Thoracic aorta (tissue), 2 donors: ENCODE data around the gene CAD. TPM values are rescaled to one million over a fixed set of nuclear protein-coding genes. Genes with fewer than 3 reads are reported as not detected.

ENCODE experiments used
- ATAC-seq: fragments of 150-250 bp; one replicate; pipeline ENCODE4 v1.8.0; 2017; ENCODE audit warnings: low read depth; ENCODE audit not compliant: insufficient number of reproducible peaks, low FRiP score
- DNase-seq: peaks from one replicate; pipeline ENCODE4 v3.0.0-alpha.2; 2020; ENCODE audit warnings: low spot score
- H3K27ac ChIP-seq, 2 donors: fragments of 200-600 bp; sonication (generic); 1 replicate in 1 of 2; 2 replicates in 1 of 2; pipeline ENCODE4 v1.5.1; 2016; ENCODE audit warnings: mild to moderate bottlenecking in 2 of 2, moderate library complexity in 2 of 2
- H3K27me3 ChIP-seq: fragments of 200-600 bp; sonication (generic); replicated peaks from 2 replicates; pipeline ENCODE4 v1.6.0; 2016; ENCODE audit warnings: mild to moderate bottlenecking; ENCODE audit not compliant: insufficient read depth
- H3K36me3 ChIP-seq: fragments of 200-600 bp; sonication (generic); one replicate; pipeline ENCODE4 v1.5.1; 2016
- H3K4me1 ChIP-seq, 2 donors: fragments of 200-600 bp; sonication (generic); 1 replicate in 1 of 2; 2 replicates in 1 of 2; pipeline versions ENCODE4 v1.5.1 to v1.6.0; 2016; ENCODE audit warnings: low read depth in 2 of 2, mild to moderate bottlenecking in 1 of 2; ENCODE audit not compliant: control insufficient read depth in 1 of 2
- H3K4me3 ChIP-seq: fragments of 200-600 bp; sonication (generic); 2 replicates; pipeline ENCODE4 v1.5.1; 2016; ENCODE audit warnings: mild to moderate bottlenecking
- H3K9me3 ChIP-seq: fragments of 200-600 bp; sonication (generic); 2 replicates; pipeline ENCODE4 v1.5.1; 2016
- CTCF ChIP-seq: fragments of 200-600 bp; sonication (generic); IDR thresholded peaks from one replicate; pipeline ENCODE4 v1.5.1; 2019; ENCODE audit warnings: antibody characterized with exemption
- total RNA-seq, 2 donors: library from RNA; depleted of rRNA; stranded (reverse); fragments of >200 nt; gene quantifications; one replicate each; pipeline versions ENCODE4 v1.1.0 to v1.2.3, GENCODE V29; 2016

Gene CAD
- total RNA-seq, 2 donors from 2014 or later, result 16.2 to 25.0 TPM

- peaks cover 0 to 3% of the 10 kb centered on the region in 2 donors for H3K4me1 ChIP-seq
- no peak overlapping the region for H3K4me3 ChIP-seq
- TF ChIP-seq CTCF, result no peak
- H3K36me3 ChIP-seq, result no peaks in the 10 kb centered on the region
- no peak overlapping the region for H3K27ac ChIP-seq
- H3K9me3 ChIP-seq, result no peaks in the 10 kb centered on the region
- ATAC-seq, result no peak
- DNase-seq, result no peak
- no peaks in the 10 kb centered on the region for H3K27me3 ChIP-seq
Measured at GRCh38 chr2:27284996-27285395, 67.8 kb downstream of the CAD start.

- ATAC-seq, result no peak
- Histone ChIP-seq H3K27ac (no peak overlapping the region), H3K4me1 (peaks cover 0 to 3% of the 10 kb centered on the region in 2 donors), H3K9me3 (no peaks in the 10 kb centered on the region), H3K36me3 (no peaks in the 10 kb centered on the region), H3K27me3 (no peaks in the 10 kb centered on the region), H3K4me3 (no peak overlapping the region)
- no peak for DNase-seq
- no peak for TF ChIP-seq CTCF
Measured at GRCh38 chr2:27285481-27285880, 68.3 kb downstream of the CAD start.

GRCh38 chr2:27288610-27289009, 71.4 kb downstream of the CAD start:
- TF ChIP-seq CTCF, result no peak
- no peak for ATAC-seq
- no peak for DNase-seq

GRCh38 chr2:27290549-27290948, 73.4 kb downstream of the CAD start:
- no peak for DNase-seq
- ATAC-seq, result no peak

More at GRCh38 chr2:27288610-27289009, 71.4 kb downstream of the CAD start:
- H3K27me3 ChIP-seq, result no peaks in the 10 kb centered on the region
- H3K27ac ChIP-seq, result no peak overlapping the region
- H3K4me1 ChIP-seq, result peaks cover 0 to 6% of the 10 kb centered on the region in 2 donors
- no peaks in the 10 kb centered on the region for H3K9me3 ChIP-seq
- no peaks in the 10 kb centered on the region for H3K36me3 ChIP-seq
- no peak overlapping the region for H3K4me3 ChIP-seq

GRCh38 chr2:27291865-27292264, 74.7 kb downstream of the CAD start:
- DNase-seq (no peak), ATAC-seq (no peak)
- no peak overlapping the region for H3K4me3 ChIP-seq
- no peaks in the 10 kb centered on the region for H3K36me3 ChIP-seq
- no peaks in the 10 kb centered on the region for H3K9me3 ChIP-seq
- H3K27ac ChIP-seq, result no peak overlapping the region
- TF ChIP-seq CTCF, result no peak
- H3K4me1 ChIP-seq, result peaks cover 0 to 8% of the 10 kb centered on the region in 2 donors
- H3K27me3 ChIP-seq, result no peaks in the 10 kb centered on the region

More at GRCh38 chr2:27290549-27290948, 73.4 kb downstream of the CAD start:
- no peaks in the 10 kb centered on the region for H3K9me3 ChIP-seq
- H3K4me3 ChIP-seq, result no peak overlapping the region
- H3K27ac ChIP-seq, result no peak overlapping the region
- H3K27me3 ChIP-seq, result no peaks in the 10 kb centered on the region
- no peak for TF ChIP-seq CTCF
- no peaks in the 10 kb centered on the region for H3K36me3 ChIP-seq
- H3K4me1 ChIP-seq, result peaks cover 0 to 8% of the 10 kb centered on the region in 2 donors

Other genes with a start within 250 kb of the CAD start
- 10 to 100 TPM in 1 of 2 donors, 1 to 10 TPM in 1; 9.1 to 29.9 TPM for gene MAPRE3, start 246.7 kb upstream of the CAD start, total RNA-seq
- gene TMEM214, start 184.4 kb upstream of the CAD start, total RNA-seq, result 10 to 100 TPM; 68.2 to 84.4 TPM
- gene AGBL5, start 165.7 kb upstream of the CAD start, total RNA-seq, result 10 to 100 TPM in 1 of 2 donors, 1 to 10 TPM in 1; 7.8 to 10.8 TPM
- 100 to 1,000 TPM; 147 to 272 TPM for gene OST4, start 145.7 kb upstream of the CAD start, total RNA-seq
- 100 to 1,000 TPM; 231 to 309 TPM for gene EMILIN1, start 138.8 kb upstream of the CAD start, total RNA-seq
- 1 to 10 TPM; 1.5 to 2.6 TPM for gene KHK, start 130.6 kb upstream of the CAD start, total RNA-seq
- gene CGREF1, start 98.2 kb upstream of the CAD start, total RNA-seq, result 10 to 100 TPM; 18.8 to 19.8 TPM
- gene ABHD1, start 93.6 kb upstream of the CAD start, total RNA-seq, result under 1 TPM in 1 of 2 donors, not detected in 1; 0.27 TPM
- 10 to 100 TPM; 64.3 to 92.3 TPM for gene PREB, start 82.7 kb upstream of the CAD start, total RNA-seq
- not detected for gene PRR30, start 78.0 kb upstream of the CAD start, total RNA-seq
- not detected for gene TCF23, start 68.4 kb upstream of the CAD start, total RNA-seq
- 100 to 1,000 TPM in 1 of 2 donors, 10 to 100 TPM in 1; 90.0 to 174 TPM for gene ATRAID, start 5.3 kb upstream of the CAD start, total RNA-seq
- 10 to 100 TPM; 26.0 to 51.2 TPM for gene SLC5A6, start 5.1 kb upstream of the CAD start, total RNA-seq
- gene SLC30A3, start 45.7 kb downstream of the CAD start, total RNA-seq, result 1 to 10 TPM; 4.4 to 8.5 TPM
- gene DNAJC5G, start 58.1 kb downstream of the CAD start, total RNA-seq, result under 1 TPM in 1 of 2 donors, not detected in 1; 0.68 TPM
- 1 to 10 TPM in 1 of 2 donors, under 1 TPM in 1; 0.41 to 2.5 TPM for gene TRIM54, start 65.1 kb downstream of the CAD start, total RNA-seq
- 1 to 10 TPM in 1 of 2 donors, not detected in 1; 1.8 TPM for gene UCN, start 91.1 kb downstream of the CAD start, total RNA-seq
- gene MPV17, start 105.7 kb downstream of the CAD start, total RNA-seq, result 10 to 100 TPM; 58.1 to 68.1 TPM
- 10 to 100 TPM; 56.6 to 58.8 TPM for gene GTF3C2, start 139.4 kb downstream of the CAD start, total RNA-seq
- 10 to 100 TPM; 31.5 to 55.4 TPM for gene EIF2B4, start 153.0 kb downstream of the CAD start, total RNA-seq
- gene SNX17, start 153.2 kb downstream of the CAD start, total RNA-seq, result 100 to 1,000 TPM in 1 of 2 donors, 10 to 100 TPM in 1; 84.4 to 133 TPM
- 10 to 100 TPM; 10.7 to 10.9 TPM for gene ZNF513, start 163.4 kb downstream of the CAD start, total RNA-seq
- 10 to 100 TPM; 50.2 to 50.4 TPM for gene PPM1G, start 192.2 kb downstream of the CAD start, total RNA-seq
- 10 to 100 TPM; 61.5 to 77.7 TPM for gene NRBP1, start 211.3 kb downstream of the CAD start, total RNA-seq
- under 1 TPM in 1 of 2 donors, not detected in 1; 0.68 TPM for gene KRTCAP3, start 225.0 kb downstream of the CAD start, total RNA-seq